WTC11 (cell line): ENCODE results near the gene STAT6. TPM values are rescaled to one million over a fixed set of nuclear protein-coding genes. Genes with fewer than 3 reads are reported as not detected.
A peak's percentile ranks its signal among the peaks of the same experiment; 100 is the strongest.

ENCODE experiments used
- ATAC-seq: fragments of 200-7000 bp; cut with Tn5 transposase; 2 replicates; pipeline ENCODE4 v1.10.0; 2021; ENCODE audit warnings: mild to moderate bottlenecking, moderate library complexity
- CTCF ChIA-PET: fragments of 300-600 bp; sonication (Branson Sonifier 250); formaldehyde crosslinking; loops from one replicate; lab custom pipeline; 2021; ENCODE audit warnings: antibody characterized with exemption; lab: Charles Lee
- POLR2A ChIA-PET: fragments of 350-600 bp; sonication (Branson Sonifier 250); formaldehyde crosslinking; loops from one replicate; lab custom pipeline; 2021; ENCODE audit warnings: antibody characterized with exemption; lab: Charles Lee
- DNase-seq: peaks from one replicate; pipeline ENCODE4 v3.0.0; 2021; ENCODE audit warnings: low spot score
- H3K27ac Mint-ChIP-seq: 2 replicates; pipeline ENCODE4 v1.8.0; 2021; ENCODE audit warnings: mixed read lengths
- H3K27me3 Mint-ChIP-seq: 2 replicates; pipeline ENCODE4 v1.8.0; 2021; ENCODE audit warnings: low read depth, mild to moderate bottlenecking, moderate library complexity, mixed read lengths
- H3K36me3 Mint-ChIP-seq: 2 replicates; pipeline ENCODE4 v1.8.0; 2021; ENCODE audit warnings: mixed read lengths
- H3K4me1 Mint-ChIP-seq: 2 replicates; pipeline ENCODE4 v1.8.0; 2022; ENCODE audit warnings: mixed read lengths
- H3K4me3 Mint-ChIP-seq: 2 replicates; pipeline ENCODE4 v1.8.0; 2021; ENCODE audit warnings: mild to moderate bottlenecking, moderate library complexity, mixed read lengths
- H3K9me3 Mint-ChIP-seq: 2 replicates; pipeline ENCODE4 v1.8.0; 2021; ENCODE audit warnings: mixed read lengths
- ATF1 ChIP-seq: sonication (generic); formaldehyde crosslinking; IDR thresholded peaks from 2 replicates; pipeline ENCODE4 v1.8.1; 2023; ENCODE audit warnings: mild to moderate bottlenecking, moderate library complexity, missing genetic modification reagents
- CBFB ChIP-seq: sonication (generic); formaldehyde crosslinking; IDR thresholded peaks from 2 replicates; pipeline ENCODE4 v1.8.1; 2022; ENCODE audit warnings: mild to moderate bottlenecking, low read depth, missing genetic modification reagents
- EMX1 ChIP-seq: fragments of 250-450 bp; sonication (Bioruptor Pico); IDR thresholded peaks from 2 replicates; pipeline ENCODE4 v1.8.0; 2021; ENCODE audit warnings: mild to moderate bottlenecking
- ETV6 ChIP-seq: sonication (generic); formaldehyde crosslinking; IDR thresholded peaks from 2 replicates; pipeline ENCODE4 v1.8.1; 2022; ENCODE audit warnings: mild to moderate bottlenecking, missing genetic modification reagents
- FOXJ3 ChIP-seq: sonication (generic); formaldehyde crosslinking; IDR thresholded peaks from 2 replicates; pipeline ENCODE4 v1.9.0; 2021; ENCODE audit warnings: missing genetic modification reagents, mild to moderate bottlenecking, borderline replicate concordance
- MXD4 ChIP-seq: fragments of 250-450 bp; sonication (Bioruptor Pico); IDR thresholded peaks from 2 replicates; pipeline ENCODE4 v1.8.0; 2021; ENCODE audit warnings: mild to moderate bottlenecking, moderate library complexity, borderline replicate concordance
- NFATC4 ChIP-seq: fragments of 250-450 bp; sonication (Bioruptor Pico); IDR thresholded peaks from 2 replicates; pipeline ENCODE4 v1.9.0; 2021; ENCODE audit warnings: mild to moderate bottlenecking
- NFE2L1 ChIP-seq: sonication (generic); formaldehyde crosslinking; IDR thresholded peaks from 2 replicates; pipeline ENCODE4 v1.8.1; 2023; ENCODE audit warnings: missing genetic modification reagents
- OVOL2 ChIP-seq: fragments of 250-450 bp; sonication (Bioruptor Pico); IDR thresholded peaks from 2 replicates; pipeline ENCODE4 v1.9.0; 2021; ENCODE audit warnings: mild to moderate bottlenecking, borderline replicate concordance
- RORB ChIP-seq: fragments of 250-450 bp; sonication (Bioruptor Pico); IDR thresholded peaks from 2 replicates; pipeline ENCODE4 v1.9.0; 2021; ENCODE audit warnings: mild to moderate bottlenecking
- SMAD4 ChIP-seq: sonication (generic); formaldehyde crosslinking; IDR thresholded peaks from 2 replicates; pipeline ENCODE4 v1.8.0; 2022; ENCODE audit warnings: mild to moderate bottlenecking, missing genetic modification reagents
- SP1 ChIP-seq: sonication (generic); formaldehyde crosslinking; conservative IDR thresholded peaks from 2 replicates; pipeline ENCODE4 v1.8.1; 2022; ENCODE audit warnings: missing genetic modification reagents
- TCF7 ChIP-seq: sonication (generic); formaldehyde crosslinking; IDR thresholded peaks from 2 replicates; pipeline ENCODE4 v1.8.0; 2022; ENCODE audit warnings: mild to moderate bottlenecking, low read depth, missing genetic modification reagents, moderate library complexity
- ZNF138 ChIP-seq: sonication (generic); formaldehyde crosslinking; conservative IDR thresholded peaks from 2 replicates; pipeline ENCODE4 v1.8.1; 2022; ENCODE audit warnings: mild to moderate bottlenecking, moderate library complexity, missing genetic modification reagents
- ZNF232 ChIP-seq: sonication (generic); formaldehyde crosslinking; IDR thresholded peaks from 2 replicates; pipeline ENCODE4 v1.8.0; 2022; ENCODE audit warnings: mild to moderate bottlenecking, missing genetic modification reagents
- ZNF317 ChIP-seq: sonication (generic); formaldehyde crosslinking; IDR thresholded peaks from 2 replicates; pipeline ENCODE4 v1.8.1; 2023; ENCODE audit warnings: low read depth, mild to moderate bottlenecking, moderate library complexity, missing genetic modification reagents, borderline replicate concordance
- total RNA-seq: library from RNA; stranded (reverse); gene quantifications from 3 replicates; pipeline ENCODE4 v1.2.3, GENCODE V29; 2021
- TF ChIP-seq, protein P1 (sequence below): sonication (generic); formaldehyde crosslinking; IDR thresholded peaks from 2 replicates; pipeline ENCODE4 v1.8.1; 2023; ENCODE audit warnings: mild to moderate bottlenecking, missing genetic modification reagents, borderline replicate concordance
- TF ChIP-seq, protein P2 (sequence below): sonication (generic); formaldehyde crosslinking; IDR thresholded peaks from 2 replicates; pipeline ENCODE4 v1.8.0; 2022; ENCODE audit warnings: mild to moderate bottlenecking, missing genetic modification reagents
- TF ChIP-seq, protein P3 (sequence below): sonication (generic); formaldehyde crosslinking; IDR thresholded peaks from 2 replicates; pipeline ENCODE4 v1.8.0; 2022; ENCODE audit warnings: mild to moderate bottlenecking, missing genetic modification reagents
- TF ChIP-seq, protein P4 (sequence below): sonication (generic); formaldehyde crosslinking; IDR thresholded peaks from 2 replicates; pipeline ENCODE4 v1.8.1; 2022; ENCODE audit warnings: mild to moderate bottlenecking, moderate library complexity, missing genetic modification reagents

The STAT6 gene
- total RNA-seq, 1 experiment from 2014 or later: 47.0 TPM

DNA sequence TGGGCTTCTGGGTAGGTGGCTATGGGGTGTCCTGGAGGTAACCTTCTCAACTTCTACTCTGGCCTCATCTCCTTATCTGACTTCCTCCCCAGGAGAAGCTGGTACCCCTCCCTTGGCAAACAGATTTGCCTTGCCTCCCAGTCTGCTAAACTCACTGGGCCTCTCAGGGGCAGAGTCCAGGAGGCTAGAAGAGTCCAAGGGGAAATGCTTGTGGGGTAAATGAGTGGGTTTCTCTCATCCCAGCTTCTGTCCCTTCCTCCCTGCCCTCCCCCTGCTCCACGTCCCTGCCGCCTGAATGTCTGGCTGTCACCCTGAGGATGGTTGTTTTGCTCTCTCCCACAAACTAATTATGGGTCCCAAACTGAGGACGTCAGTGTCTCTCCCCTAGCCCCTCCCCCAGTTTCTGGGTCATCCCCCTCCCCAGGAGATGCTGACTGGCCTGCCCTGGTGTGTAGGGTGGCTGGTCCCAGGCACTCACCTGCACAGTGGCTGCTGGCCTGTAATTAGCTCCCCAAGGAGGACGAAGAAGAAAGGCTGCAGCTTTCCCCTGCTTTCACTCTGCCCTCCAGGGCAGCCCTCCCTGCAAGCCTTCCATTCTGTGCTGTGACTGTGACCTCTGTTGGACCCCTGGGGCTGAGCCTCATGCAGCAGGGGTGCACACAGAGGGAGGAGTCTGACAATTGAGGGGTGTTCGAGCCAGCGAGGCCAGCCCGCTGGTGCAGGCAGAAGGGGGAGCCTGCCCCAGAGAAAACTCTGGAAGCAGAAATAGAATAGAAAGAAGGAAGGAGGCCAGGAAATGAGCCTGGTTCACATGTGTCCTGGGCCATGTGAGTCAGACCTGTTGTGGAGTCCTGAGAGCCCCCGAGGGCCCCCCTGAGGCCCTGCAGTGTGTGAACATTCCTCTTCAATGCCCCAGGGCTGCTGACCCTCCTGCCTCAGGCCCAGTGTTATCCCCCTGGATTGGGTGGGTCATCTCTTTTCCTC lies 36.1 kb upstream of the STAT6 start, which contains the start of gene LRP1-AS:
LRP1-AS (minus strand) TSS at position 659 of the 984 bp plus-strand sequence.
- Mint-ChIP-seq H3K27ac (peak within 1 kb of the TSS; percentile 57; the same call in 1 of the 2 replicates), H3K9me3 (no peaks in the 10 kb centered on the region), H3K4me3 (no peak within 1 kb of the TSS), H3K36me3 (peaks cover 44% of the 10 kb centered on the region), H3K27me3 (no peaks in the 10 kb centered on the region), H3K4me1 (peaks cover 8% of the 10 kb centered on the region)
- ChIA-PET POLR2A (interaction anchor here (0.6 kb wide), 1 partner anchor 11 kb away, joined by 4 read pairs; no protein-coding TSS in a partner anchor), CTCF (interaction anchor here (0.8 to 2.6 kb wide), 6 partner anchors 19 to 36 kb away, joined by 3 to 11 read pairs (median 4); partner anchors contain the start of genes LRP1 and STAT6)
- no peak for DNase-seq
- no peak for TF ChIP-seq ZNF317 (CRISPR knock-in tag)
- no peak for TF ChIP-seq ETV6 (CRISPR knock-in tag)
- TF ChIP-seq FOXJ3 (CRISPR knock-in tag): no peak
- TF ChIP-seq ZNF138 (CRISPR knock-in tag): no peak
- TF ChIP-seq, protein P1, sequence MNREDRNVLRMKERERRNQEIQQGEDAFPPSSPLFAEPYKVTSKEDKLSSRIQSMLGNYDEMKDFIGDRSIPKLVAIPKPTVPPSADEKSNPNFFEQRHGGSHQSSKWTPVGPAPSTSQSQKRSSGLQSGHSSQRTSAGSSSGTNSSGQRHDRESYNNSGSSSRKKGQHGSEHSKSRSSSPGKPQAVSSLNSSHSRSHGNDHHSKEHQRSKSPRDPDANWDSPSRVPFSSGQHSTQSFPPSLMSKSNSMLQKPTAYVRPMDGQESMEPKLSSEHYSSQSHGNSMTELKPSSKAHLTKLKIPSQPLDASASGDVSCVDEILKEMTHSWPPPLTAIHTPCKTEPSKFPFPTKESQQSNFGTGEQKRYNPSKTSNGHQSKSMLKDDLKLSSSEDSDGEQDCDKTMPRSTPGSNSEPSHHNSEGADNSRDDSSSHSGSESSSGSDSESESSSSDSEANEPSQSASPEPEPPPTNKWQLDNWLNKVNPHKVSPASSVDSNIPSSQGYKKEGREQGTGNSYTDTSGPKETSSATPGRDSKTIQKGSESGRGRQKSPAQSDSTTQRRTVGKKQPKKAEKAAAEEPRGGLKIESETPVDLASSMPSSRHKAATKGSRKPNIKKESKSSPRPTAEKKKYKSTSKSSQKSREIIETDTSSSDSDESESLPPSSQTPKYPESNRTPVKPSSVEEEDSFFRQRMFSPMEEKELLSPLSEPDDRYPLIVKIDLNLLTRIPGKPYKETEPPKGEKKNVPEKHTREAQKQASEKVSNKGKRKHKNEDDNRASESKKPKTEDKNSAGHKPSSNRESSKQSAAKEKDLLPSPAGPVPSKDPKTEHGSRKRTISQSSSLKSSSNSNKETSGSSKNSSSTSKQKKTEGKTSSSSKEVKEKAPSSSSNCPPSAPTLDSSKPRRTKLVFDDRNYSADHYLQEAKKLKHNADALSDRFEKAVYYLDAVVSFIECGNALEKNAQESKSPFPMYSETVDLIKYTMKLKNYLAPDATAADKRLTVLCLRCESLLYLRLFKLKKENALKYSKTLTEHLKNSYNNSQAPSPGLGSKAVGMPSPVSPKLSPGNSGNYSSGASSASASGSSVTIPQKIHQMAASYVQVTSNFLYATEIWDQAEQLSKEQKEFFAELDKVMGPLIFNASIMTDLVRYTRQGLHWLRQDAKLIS (CRISPR knock-in tag): no peak
- no peak for TF ChIP-seq EMX1 (CRISPR knock-in tag)
- no peak for TF ChIP-seq OVOL2
- TF ChIP-seq, protein P2, sequence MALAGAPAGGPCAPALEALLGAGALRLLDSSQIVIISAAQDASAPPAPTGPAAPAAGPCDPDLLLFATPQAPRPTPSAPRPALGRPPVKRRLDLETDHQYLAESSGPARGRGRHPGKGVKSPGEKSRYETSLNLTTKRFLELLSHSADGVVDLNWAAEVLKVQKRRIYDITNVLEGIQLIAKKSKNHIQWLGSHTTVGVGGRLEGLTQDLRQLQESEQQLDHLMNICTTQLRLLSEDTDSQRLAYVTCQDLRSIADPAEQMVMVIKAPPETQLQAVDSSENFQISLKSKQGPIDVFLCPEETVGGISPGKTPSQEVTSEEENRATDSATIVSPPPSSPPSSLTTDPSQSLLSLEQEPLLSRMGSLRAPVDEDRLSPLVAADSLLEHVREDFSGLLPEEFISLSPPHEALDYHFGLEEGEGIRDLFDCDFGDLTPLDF (CRISPR knock-in tag): no peak
- TF ChIP-seq, protein P3, sequence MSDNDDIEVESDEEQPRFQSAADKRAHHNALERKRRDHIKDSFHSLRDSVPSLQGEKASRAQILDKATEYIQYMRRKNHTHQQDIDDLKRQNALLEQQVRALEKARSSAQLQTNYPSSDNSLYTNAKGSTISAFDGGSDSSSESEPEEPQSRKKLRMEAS (CRISPR knock-in tag): no peak
- no peak for TF ChIP-seq CBFB
- no peak for TF ChIP-seq ZNF232 (CRISPR knock-in tag)
- TF ChIP-seq RORB (CRISPR knock-in tag): no peak
- TF ChIP-seq SMAD4 (CRISPR knock-in tag): no peak
- no peak for TF ChIP-seq NFATC4 (CRISPR knock-in tag)
- TF ChIP-seq, protein P4, sequence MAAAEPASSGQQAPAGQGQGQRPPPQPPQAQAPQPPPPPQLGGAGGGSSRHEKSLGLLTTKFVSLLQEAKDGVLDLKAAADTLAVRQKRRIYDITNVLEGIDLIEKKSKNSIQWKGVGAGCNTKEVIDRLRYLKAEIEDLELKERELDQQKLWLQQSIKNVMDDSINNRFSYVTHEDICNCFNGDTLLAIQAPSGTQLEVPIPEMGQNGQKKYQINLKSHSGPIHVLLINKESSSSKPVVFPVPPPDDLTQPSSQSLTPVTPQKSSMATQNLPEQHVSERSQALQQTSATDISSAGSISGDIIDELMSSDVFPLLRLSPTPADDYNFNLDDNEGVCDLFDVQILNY: no peak
- TF ChIP-seq SP1 (CRISPR knock-in tag): no peak
- TF ChIP-seq NFE2L1: no peak
- no peak for TF ChIP-seq TCF7 (CRISPR knock-in tag)
- no peak for TF ChIP-seq ATF1 (CRISPR knock-in tag)
- TF ChIP-seq MXD4 (CRISPR knock-in tag): no peak
- ATAC-seq: no peak
